GM21381 (cell line): ENCODE measurements around the gene MCM8.

Experiments used
- ATAC-seq: cut with Tn5 transposase; IDR thresholded peaks from one replicate; pipeline ENCODE4 v1.9.1; 2021; ENCODE audit warnings: mild to moderate bottlenecking, moderate library complexity; ENCODE audit not compliant: unreplicated experiment

MCM8 gene

GRCh38 chr20:6040540-6040939, 90.1 kb downstream of the MCM8 start:
- no peak for ATAC-seq

GRCh38 chr20:6040958-6041807, 90.7 kb downstream of the MCM8 start:
- ATAC-seq, result no peak

- no peak for ATAC-seq
These were observed 91.4 kb downstream of the MCM8 start for GRCh38 chr20:6041808-6042265.

- ATAC-seq, result no peak
These were observed 93.7 kb downstream of the MCM8 start for GRCh38 chr20:6044115-6044514.

- no peak for ATAC-seq
These were observed 95.1 kb downstream of the MCM8 start for GRCh38 chr20:6045566-6045965.

- ATAC-seq, result no peak
These were observed 96.0 kb downstream of the MCM8 start for GRCh38 chr20:6046432-6046831.

GRCh38 chr20:6048391-6048790, 97.9 kb downstream of the MCM8 start:
- no peak for ATAC-seq
